Jurkat, Clone E6-1 (cell line): ENCODE measurements around the gene CEP112.
A peak's percentile ranks its signal among the peaks of the same experiment; 100 is the strongest.

Experiments
- DNase-seq: peaks from one replicate; pipeline ENCODE4 v3.0.0-alpha.2; 2011; ENCODE audit warnings: low read depth, low spot score
- H3K4me3 ChIP-seq: 2 replicates; pipeline ENCODE4 v1.5.1; 2011; ENCODE audit warnings: mild to moderate bottlenecking, low read length, control low read depth, moderate library complexity

CEP112 gene

GRCh38 chr17:66214884-66215528 lies 23.1 kb upstream of the CEP112 start:
- H3K4me3 ChIP-seq, result no peak overlapping the region
- DNase-seq, result no peak

GRCh38 chr17:66211047-66211810 lies 19.3 kb upstream of the CEP112 start:
- DNase-seq, result no peak
- no peak overlapping the region for H3K4me3 ChIP-seq

GRCh38 chr17:66210208-66210574 lies 18.3 kb upstream of the CEP112 start:
- no peak for DNase-seq
- no peak overlapping the region for H3K4me3 ChIP-seq

DNA sequence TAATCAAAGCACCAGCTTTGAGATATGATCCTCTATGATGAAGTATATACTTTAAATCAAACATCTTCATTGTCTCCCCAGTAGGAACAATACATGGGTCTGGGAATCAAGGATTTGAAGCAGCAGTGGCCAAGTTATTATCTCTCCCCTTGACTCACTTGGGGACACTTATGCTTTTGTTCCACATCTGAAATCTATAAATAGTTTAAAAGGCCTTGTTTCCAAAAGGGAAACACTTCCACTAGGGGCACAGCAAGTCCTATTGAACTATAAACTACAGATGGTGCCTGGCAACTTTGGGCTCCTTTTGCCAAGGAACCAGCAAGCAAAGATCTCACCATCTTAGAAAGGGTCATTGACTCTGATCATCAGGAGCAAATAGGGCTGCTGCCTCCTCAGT lies 16.0 kb upstream of the CEP112 start:
- no peak overlapping the region for H3K4me3 ChIP-seq
- DNase-seq, result no peak

DNA sequence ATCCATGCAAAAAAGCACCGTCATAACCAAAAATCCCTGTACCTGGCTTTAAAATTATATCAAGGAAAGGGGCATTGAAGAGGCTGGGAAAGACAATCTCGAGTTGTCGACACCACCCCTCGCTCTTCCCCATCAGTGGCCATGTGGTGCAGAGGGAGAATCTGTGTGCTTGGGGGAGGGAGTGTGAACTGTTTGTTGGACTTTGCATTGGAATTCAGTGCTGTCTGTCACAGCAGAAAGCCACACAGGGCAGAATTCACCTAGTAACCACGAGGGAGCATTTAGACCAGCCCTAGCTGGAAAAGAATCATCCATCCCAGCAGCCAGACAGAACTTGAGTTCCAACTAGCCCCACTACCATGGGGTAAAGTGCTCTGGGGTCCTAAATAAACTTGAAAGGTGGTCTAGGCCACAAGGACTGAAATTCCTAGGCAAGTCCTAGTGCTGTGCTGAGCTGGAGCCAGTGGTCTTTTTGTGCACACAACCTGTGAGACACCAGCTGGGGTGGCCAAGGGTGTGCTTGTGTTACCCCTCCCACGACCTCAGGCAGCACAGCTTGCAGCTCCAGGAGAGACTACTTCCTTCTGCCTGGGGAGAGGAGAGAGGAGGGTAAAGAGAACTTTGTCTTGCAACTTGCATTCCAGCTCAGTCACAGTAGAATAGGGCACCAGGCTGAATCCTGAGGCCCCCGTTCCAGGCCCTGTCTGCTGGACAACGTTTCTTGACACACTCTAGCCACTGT lies 11.5 kb upstream of the CEP112 start:
- H3K4me3 ChIP-seq, result no peak overlapping the region
- no peak for DNase-seq

DNA sequence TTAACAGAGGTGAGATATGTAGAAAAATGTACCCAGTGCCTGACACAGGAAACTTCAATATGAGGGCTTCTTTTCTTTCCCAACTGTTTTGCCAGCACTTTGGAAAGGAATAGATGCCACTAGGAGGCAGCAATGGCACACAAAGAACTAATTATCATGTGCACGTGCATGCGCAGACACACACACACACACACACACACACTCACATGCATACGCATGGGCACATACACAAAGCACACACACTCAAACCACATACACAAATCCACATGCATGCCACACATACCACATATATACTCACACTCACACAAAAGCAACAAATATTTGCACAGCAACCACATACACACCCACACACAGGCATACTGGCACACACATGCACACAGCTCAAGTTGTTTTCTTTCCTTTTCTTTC lies 8.8 kb upstream of the CEP112 start:
- H3K4me3 ChIP-seq, result no peak overlapping the region; the same call in 1 of the 2 replicates
- peak; percentile 87 for DNase-seq

- H3K4me3 ChIP-seq, result no peak overlapping the region
- DNase-seq, result no peak
These were observed 6.3 kb upstream of the CEP112 start for GRCh38 chr17:66198242-66198641.

GRCh38 chr17:66192378-66192687 lies 400 bp upstream of the CEP112 start:
- H3K4me3 ChIP-seq, result peak overlapping the region; percentile 46
- DNase-seq, result no peak

- peak overlapping the region; percentile 68 for H3K4me3 ChIP-seq
- DNase-seq, result no peak
These were observed 968 bp downstream of the CEP112 start for GRCh38 chr17:66190738-66191592.

DNA sequence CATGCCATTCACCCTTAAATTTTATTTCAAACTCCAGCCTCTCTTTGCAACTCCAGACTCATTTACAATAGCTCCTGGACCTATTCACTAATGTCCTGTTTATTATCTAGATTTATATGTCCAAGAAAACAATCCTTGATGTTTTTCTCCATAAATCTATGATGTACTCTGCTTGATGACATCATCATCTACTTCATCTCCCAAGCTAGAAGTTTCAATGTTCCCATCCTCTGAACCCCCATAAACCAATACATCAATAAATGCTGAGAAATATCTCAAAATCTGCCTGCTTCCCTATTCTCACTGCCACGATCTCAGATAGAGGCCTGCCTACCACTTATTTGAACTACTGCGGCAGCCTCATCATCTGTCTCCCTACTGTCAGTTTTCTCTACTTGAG lies 4.2 kb downstream of the CEP112 start:
- no peak for DNase-seq

GRCh38 chr17:66185862-66186261 lies 6.1 kb downstream of the CEP112 start:
- DNase-seq, result no peak
- no peak overlapping the region for H3K4me3 ChIP-seq

More for the DNA sequence above, 4.2 kb downstream of the CEP112 start:
- H3K4me3 ChIP-seq, result no peak overlapping the region

- no peak overlapping the region for H3K4me3 ChIP-seq
- no peak for DNase-seq
These were observed 7.5 kb downstream of the CEP112 start for GRCh38 chr17:66184392-66184791.

- no peak for DNase-seq
- H3K4me3 ChIP-seq, result no peak overlapping the region
These were observed 8.4 kb downstream of the CEP112 start for GRCh38 chr17:66183529-66183928.

GRCh38 chr17:66178642-66179041 lies 13.3 kb downstream of the CEP112 start:
- no peak for DNase-seq
- H3K4me3 ChIP-seq, result no peak overlapping the region

DNA sequence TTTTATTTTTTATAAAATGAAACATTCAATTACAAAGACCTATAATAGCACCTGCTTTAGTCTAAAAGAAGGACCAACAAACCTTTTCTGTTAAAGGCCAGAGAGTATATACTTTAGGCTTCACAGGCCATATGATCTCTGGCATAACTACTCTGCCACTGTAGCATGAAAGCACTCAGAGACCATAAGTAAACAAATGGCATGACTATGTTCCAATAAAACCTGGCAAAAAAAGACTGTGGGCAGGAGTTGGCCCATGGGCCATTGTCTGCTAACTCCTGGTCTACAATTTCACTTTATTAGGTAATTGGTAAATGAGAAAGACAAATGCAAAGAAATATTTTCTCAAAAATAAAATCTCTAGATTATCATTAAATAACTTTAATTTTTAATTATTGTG lies 14.9 kb downstream of the CEP112 start:
- H3K4me3 ChIP-seq, result no peak overlapping the region
- no peak for DNase-seq

DNA sequence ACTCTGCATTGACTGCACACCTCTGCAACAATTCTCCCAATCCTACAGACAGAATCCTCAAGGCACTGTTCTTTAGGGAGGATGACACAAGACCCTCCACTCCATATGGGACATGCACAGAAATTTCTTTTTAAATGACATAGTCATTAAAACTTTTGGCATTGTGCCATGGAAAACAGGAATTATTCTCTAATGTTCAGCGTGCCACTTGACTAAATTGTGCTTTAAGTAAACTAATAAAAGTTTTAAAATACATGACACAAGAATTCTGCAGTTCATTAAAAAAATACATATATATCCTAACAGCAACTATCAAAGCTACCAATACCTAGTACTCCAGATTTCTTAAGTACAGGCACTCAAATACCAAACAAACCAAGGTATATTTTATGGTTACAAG lies 16.0 kb downstream of the CEP112 start:
- no peak for DNase-seq
- no peak overlapping the region for H3K4me3 ChIP-seq

- no peak overlapping the region for H3K4me3 ChIP-seq
- DNase-seq, result no peak
These were observed 19.2 kb downstream of the CEP112 start for GRCh38 chr17:66172691-66173223.

DNA sequence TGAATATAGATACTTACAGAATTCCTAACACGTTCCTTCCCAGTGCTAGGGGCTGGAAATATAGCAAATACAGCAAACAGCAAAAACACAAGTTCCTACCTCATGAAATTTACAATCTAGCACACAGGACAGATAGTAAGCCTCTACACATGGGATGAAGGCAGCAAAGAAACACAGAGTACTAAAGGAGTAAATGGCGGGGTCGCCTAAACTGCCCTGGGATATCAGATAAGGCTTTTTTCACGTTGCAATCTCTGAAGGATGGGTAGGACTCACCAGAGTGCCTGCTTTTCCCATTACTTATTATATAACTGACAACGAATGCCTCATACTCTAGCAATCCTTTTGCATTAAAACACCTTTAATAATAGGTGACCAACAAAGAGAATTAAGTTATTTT lies 19.8 kb downstream of the CEP112 start:
- no peak for DNase-seq
- H3K4me3 ChIP-seq, result no peak overlapping the region

GRCh38 chr17:66171692-66172091 lies 20.2 kb downstream of the CEP112 start:
- DNase-seq, result no peak
- no peak overlapping the region for H3K4me3 ChIP-seq
